Activated T-cell treated with anti-CD3 and anti-CD28 coated beads, Interleukin-2, amount 50 U/mL, for 24 hours (primary cell): ENCODE data around the gene GPI.
"Not testable (repeated sequence)": the region's sequence is repeated elsewhere in the genome, so short reads cannot be mapped to it uniquely, and the experiment has no call there.

ENCODE experiments used
- DNase-seq: peaks from one replicate; pipeline ENCODE4 v3.0.0-alpha.2; 2020
- H3K27ac Mint-ChIP-seq: 2 replicates; pipeline ENCODE4 v1.8.0; 2020; ENCODE audit warnings: mild to moderate bottlenecking, mixed read lengths
- H3K27me3 Mint-ChIP-seq: 2 replicates; pipeline ENCODE4 v1.8.0; 2020; ENCODE audit warnings: mixed read lengths
- H3K36me3 Mint-ChIP-seq: 2 replicates; pipeline ENCODE4 v1.8.0; 2020; ENCODE audit warnings: low read depth, mixed read lengths
- H3K4me1 Mint-ChIP-seq: 2 replicates; pipeline ENCODE4 v1.8.0; 2020; ENCODE audit warnings: low read depth, mixed read lengths
- H3K4me3 Mint-ChIP-seq: 2 replicates; pipeline ENCODE4 v1.8.0; 2020; ENCODE audit warnings: mild to moderate bottlenecking, moderate library complexity, mixed read lengths
- H3K9me3 Mint-ChIP-seq: 2 replicates; pipeline ENCODE4 v1.8.0; 2020; ENCODE audit warnings: mixed read lengths

Gene GPI

GRCh38 chr19:34330116-34330515 is 34.9 kb upstream of the GPI start:
- Mint-ChIP-seq H3K27ac (no peak overlapping the region), H3K4me3 (no peak overlapping the region), H3K36me3 (peaks cover 67% of the 10 kb centered on the region), H3K9me3 (no peaks in the 10 kb centered on the region), H3K4me1 (no peaks in the 10 kb centered on the region), H3K27me3 (no peaks in the 10 kb centered on the region)
- no peak for DNase-seq

GRCh38 chr19:34330596-34330995 is 34.4 kb upstream of the GPI start:
- not testable (repeated sequence) for DNase-seq, H3K4me3 Mint-ChIP-seq, H3K27ac Mint-ChIP-seq, H3K9me3 Mint-ChIP-seq, H3K4me1 Mint-ChIP-seq, H3K27me3 Mint-ChIP-seq
- peaks cover 62% of the 10 kb centered on the region for H3K36me3 Mint-ChIP-seq

- H3K27me3 Mint-ChIP-seq, DNase-seq, H3K4me3 Mint-ChIP-seq, H3K27ac Mint-ChIP-seq, H3K4me1 Mint-ChIP-seq, H3K9me3 Mint-ChIP-seq: not testable (repeated sequence)
- peaks cover 53% of the 10 kb centered on the region for H3K36me3 Mint-ChIP-seq
These were observed 33.4 kb upstream of the GPI start for GRCh38 chr19:34331596-34331995.

- H3K27ac Mint-ChIP-seq = peak overlapping the region; percentile 1
- H3K36me3 Mint-ChIP-seq = peaks cover 52% of the 10 kb centered on the region
- DNase-seq = no peak
- H3K27me3 Mint-ChIP-seq = no peaks in the 10 kb centered on the region
- H3K4me1 Mint-ChIP-seq = peaks cover 6% of the 10 kb centered on the region
- H3K4me3 Mint-ChIP-seq = no peak overlapping the region
- H3K9me3 Mint-ChIP-seq = no peaks in the 10 kb centered on the region
These were observed 32.8 kb upstream of the GPI start for GRCh38 chr19:34332027-34332760.

DNA sequence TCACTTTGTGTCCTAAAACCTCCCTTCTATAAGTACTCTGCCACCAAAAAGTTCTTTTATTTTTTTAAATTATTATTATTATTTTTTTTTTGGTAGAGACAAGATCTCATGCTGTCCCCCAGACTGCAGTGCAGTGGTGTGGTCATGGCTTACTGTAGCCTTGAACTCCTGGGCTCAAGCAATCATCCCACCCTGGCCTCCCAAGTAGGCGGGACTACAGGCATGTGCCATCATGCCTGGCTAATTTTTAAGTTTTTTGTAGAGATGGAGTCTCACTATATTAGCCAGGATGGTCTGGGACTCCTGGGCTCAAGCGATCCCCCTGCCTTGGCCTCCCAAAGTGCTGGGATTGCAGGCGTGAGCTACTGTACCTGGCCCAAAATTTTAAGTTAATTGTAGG is 29.1 kb upstream of the GPI start:
- Mint-ChIP-seq H3K36me3 (peaks cover 54% of the 10 kb centered on the region), H3K27ac (no peak overlapping the region), H3K4me1 (peaks cover 7% of the 10 kb centered on the region)

GRCh38 chr19:34336781-34337271 is 28.2 kb upstream of the GPI start:
- no peak overlapping the region for H3K4me3 Mint-ChIP-seq
- peaks cover 7% of the 10 kb centered on the region for H3K4me1 Mint-ChIP-seq
- no peaks in the 10 kb centered on the region for H3K27me3 Mint-ChIP-seq
- no peaks in the 10 kb centered on the region for H3K9me3 Mint-ChIP-seq
- no peak overlapping the region for H3K27ac Mint-ChIP-seq
- H3K36me3 Mint-ChIP-seq = peaks cover 54% of the 10 kb centered on the region
- no peak for DNase-seq

More for the DNA sequence above, 29.1 kb upstream of the GPI start:
- H3K9me3 Mint-ChIP-seq = no peaks in the 10 kb centered on the region
- DNase-seq = no peak
- H3K27me3 Mint-ChIP-seq = no peaks in the 10 kb centered on the region
- H3K4me3 Mint-ChIP-seq = no peak overlapping the region

GRCh38 chr19:34337739-34338138 is 27.3 kb upstream of the GPI start:
- no peaks in the 10 kb centered on the region for H3K27me3 Mint-ChIP-seq
- no peak overlapping the region for H3K4me3 Mint-ChIP-seq
- H3K36me3 Mint-ChIP-seq = peaks cover 56% of the 10 kb centered on the region
- H3K4me1 Mint-ChIP-seq = peaks cover 7% of the 10 kb centered on the region
- no peaks in the 10 kb centered on the region for H3K9me3 Mint-ChIP-seq
- DNase-seq = no peak
- no peak overlapping the region for H3K27ac Mint-ChIP-seq

GRCh38 chr19:34341935-34342680 is 22.9 kb upstream of the GPI start:
- no peaks in the 10 kb centered on the region for H3K27me3 Mint-ChIP-seq
- no peaks in the 10 kb centered on the region for H3K9me3 Mint-ChIP-seq
- DNase-seq = no peak
- peaks cover 62% of the 10 kb centered on the region for H3K36me3 Mint-ChIP-seq
- H3K4me3 Mint-ChIP-seq = no peak overlapping the region
- peaks cover 7% of the 10 kb centered on the region for H3K4me1 Mint-ChIP-seq
- no peak overlapping the region for H3K27ac Mint-ChIP-seq

DNA sequence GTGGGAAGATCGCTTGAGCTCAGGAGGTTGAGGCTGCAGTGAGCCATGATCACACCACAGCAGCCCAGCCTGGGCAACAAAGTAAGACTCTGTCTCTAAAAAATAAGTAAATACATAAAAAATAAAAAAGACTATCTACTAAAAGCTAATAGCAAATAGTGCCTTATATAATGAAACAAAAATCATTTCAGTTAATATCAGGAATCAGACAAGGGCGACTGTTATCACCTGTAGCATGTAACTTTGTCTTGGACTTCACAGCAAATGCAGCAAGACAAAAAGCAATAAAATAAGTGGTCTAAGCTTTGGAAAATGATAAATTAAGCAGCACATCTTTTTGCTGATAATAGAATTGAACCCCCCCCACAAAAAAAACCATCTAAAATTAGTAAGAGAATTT is 21.2 kb upstream of the GPI start:
- Mint-ChIP-seq H3K4me3 (no peak overlapping the region), H3K9me3 (no peaks in the 10 kb centered on the region), H3K27me3 (no peaks in the 10 kb centered on the region), H3K36me3 (peaks cover 55% of the 10 kb centered on the region), H3K27ac (no peak overlapping the region), H3K4me1 (peaks cover 5% of the 10 kb centered on the region)
- no peak for DNase-seq

DNA sequence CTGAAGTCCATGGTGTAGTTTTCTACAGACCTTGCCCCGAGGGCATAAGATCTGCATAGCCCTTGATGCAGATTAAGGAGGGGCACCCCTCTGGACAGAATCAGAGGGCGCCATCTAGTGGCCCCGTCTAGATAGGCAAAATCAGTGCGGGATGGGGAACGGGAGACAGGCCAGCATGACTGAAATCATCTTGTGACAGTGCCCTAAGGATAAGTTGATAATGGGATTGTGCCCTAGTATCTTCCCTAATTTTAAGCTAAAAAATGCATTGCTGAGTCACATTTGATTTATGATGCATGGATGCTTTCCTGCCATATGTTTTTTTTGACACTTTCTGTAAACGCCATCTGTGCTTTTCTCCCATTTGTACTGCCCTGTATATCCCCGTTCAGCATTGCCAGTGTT is 19.0 kb upstream of the GPI start:
- peak; percentile 77 for DNase-seq
- no peaks in the 10 kb centered on the region for H3K27me3 Mint-ChIP-seq
- no peak overlapping the region for H3K27ac Mint-ChIP-seq
- H3K36me3 Mint-ChIP-seq = peaks cover 43% of the 10 kb centered on the region
- H3K9me3 Mint-ChIP-seq = no peaks in the 10 kb centered on the region
- H3K4me3 Mint-ChIP-seq = no peak overlapping the region
- peaks cover 18% of the 10 kb centered on the region for H3K4me1 Mint-ChIP-seq

DNA sequence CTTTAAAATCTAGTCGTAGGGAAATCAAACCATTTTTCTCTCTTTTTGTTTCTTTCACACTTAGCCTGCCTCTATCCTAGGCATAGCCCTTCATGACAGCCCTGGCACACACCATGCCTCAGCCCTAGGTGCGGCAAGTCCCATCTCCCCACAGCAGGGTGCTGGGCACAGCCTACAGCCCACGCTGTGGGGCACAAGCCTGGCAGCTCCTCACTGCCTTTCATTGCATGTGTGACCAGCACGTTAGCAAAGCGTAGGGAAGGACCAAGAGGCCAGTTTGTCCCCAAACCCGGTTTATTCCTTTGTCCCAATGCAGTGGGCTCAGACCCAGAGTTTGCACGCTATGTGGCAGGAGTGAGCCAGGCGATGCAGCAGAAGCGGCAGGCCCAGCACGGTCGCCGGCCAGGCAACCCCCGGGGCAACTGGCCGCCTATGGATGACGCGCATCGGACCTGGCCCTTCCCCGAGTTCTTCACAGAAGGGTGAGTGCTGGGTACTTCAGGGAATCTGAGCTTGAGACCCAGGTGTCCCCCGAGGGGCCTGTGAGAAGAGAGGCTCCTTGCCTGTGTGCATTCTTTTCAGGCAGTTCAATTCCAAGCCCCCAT is 17.3 kb upstream of the GPI start:
- H3K27me3 Mint-ChIP-seq = no peaks in the 10 kb centered on the region
- H3K27ac Mint-ChIP-seq = peak overlapping the region; percentile 44
- peaks cover 37% of the 10 kb centered on the region for H3K36me3 Mint-ChIP-seq
- no peaks in the 10 kb centered on the region for H3K9me3 Mint-ChIP-seq
- H3K4me3 Mint-ChIP-seq = no peak overlapping the region
- no peak for DNase-seq
- peaks cover 25% of the 10 kb centered on the region for H3K4me1 Mint-ChIP-seq

DNA sequence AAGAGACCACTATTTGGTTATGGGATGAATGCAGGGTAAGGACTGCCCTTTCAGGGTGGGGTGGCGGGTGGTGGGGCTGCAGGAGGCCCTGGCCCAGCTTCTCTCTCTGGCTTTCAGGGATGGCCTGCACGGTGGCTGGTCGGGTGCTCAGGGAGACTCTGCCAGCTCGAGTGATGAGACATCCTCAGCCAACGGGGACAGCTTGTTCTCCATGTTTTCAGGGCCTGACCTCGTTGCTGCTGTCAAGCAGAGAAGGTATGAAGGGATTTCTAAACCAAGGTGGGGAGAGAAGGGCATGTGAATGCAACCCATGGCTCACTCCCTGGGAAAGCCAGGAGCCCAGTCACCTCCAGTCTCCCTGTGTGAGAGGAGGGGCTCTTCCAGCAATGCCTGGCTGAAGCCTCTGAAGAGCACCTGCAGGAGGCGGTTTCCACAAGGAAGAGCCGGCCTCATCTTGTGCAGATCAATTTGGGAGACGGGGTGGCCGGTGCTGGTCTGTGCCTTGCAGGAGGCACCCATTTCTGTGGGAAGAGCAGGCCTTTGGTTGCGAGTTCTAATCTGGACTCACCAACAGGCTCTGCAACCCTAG is 16.0 kb upstream of the GPI start:
- H3K9me3 Mint-ChIP-seq = no peaks in the 10 kb centered on the region
- H3K4me3 Mint-ChIP-seq = no peak overlapping the region
- peaks cover 35% of the 10 kb centered on the region for H3K36me3 Mint-ChIP-seq
- H3K27ac Mint-ChIP-seq = peak overlapping the region; percentile 91
- no peaks in the 10 kb centered on the region for H3K27me3 Mint-ChIP-seq
- DNase-seq = no peak
- peaks cover 25% of the 10 kb centered on the region for H3K4me1 Mint-ChIP-seq

GRCh38 chr19:34350161-34350561 is 14.8 kb upstream of the GPI start:
- Mint-ChIP-seq H3K27ac (peak overlapping the region; percentile 91), H3K4me3 (peak overlapping the region; percentile 21), H3K27me3 (no peaks in the 10 kb centered on the region), H3K9me3 (no peaks in the 10 kb centered on the region), H3K36me3 (peaks cover 37% of the 10 kb centered on the region), H3K4me1 (peaks cover 25% of the 10 kb centered on the region)
- peak; percentile 61 for DNase-seq

GRCh38 chr19:34351382-34351826 is 13.6 kb upstream of the GPI start:
- no peaks in the 10 kb centered on the region for H3K27me3 Mint-ChIP-seq
- H3K4me3 Mint-ChIP-seq = no peak overlapping the region
- DNase-seq = no peak
- peaks cover 20% of the 10 kb centered on the region for H3K4me1 Mint-ChIP-seq
- H3K27ac Mint-ChIP-seq = peak overlapping the region; percentile 83
- H3K9me3 Mint-ChIP-seq = no peaks in the 10 kb centered on the region
- peaks cover 30% of the 10 kb centered on the region for H3K36me3 Mint-ChIP-seq
